HepG2 (cell line): ENCODE results near the gene NFYC. TPM values are rescaled to one million over a fixed set of nuclear protein-coding genes. Genes with fewer than 3 reads are reported as not detected.

Experiments
- ATAC-seq: fragments of 200-7000 bp; cut with Tn5 transposase; 3 replicates; pipeline ENCODE4 v1.9.1; 2020; ENCODE audit warnings: mild to moderate bottlenecking, moderate library complexity
- BruUV-seq: library from RNA; stranded (reverse); fragments of 400-500 nt; replicated peaks from 2 replicates; lab custom pipeline; 2021; lab: Mats Ljungman, UMichigan
- CTCF ChIA-PET: fragments of 300-600 bp; formaldehyde crosslinking; extraction: SDS; loops from one replicate; lab custom pipeline; 2021; ENCODE audit warnings: low total read pairs, inconsistent platforms, low intra/inter-chr PET ratio; lab: Yijun Ruan, JAX
- POLR2A ChIA-PET: fragments of 350-600 bp; sonication (Branson Sonifier 250); formaldehyde crosslinking; loops from one replicate; lab custom pipeline; 2020; ENCODE audit warnings: antibody characterized with exemption, inconsistent platforms; lab: Yijun Ruan, JAX
- DNase-seq: peaks from one replicate; pipeline ENCODE4 v3.0.0-alpha.2; 2015; ENCODE audit warnings: low spot score
- FAIRE-seq: peaks from 3 replicates; lab custom pipeline; 2011; peaks lifted over from hg19 to GRCh38; lab: Jason Lieb, UNC
- H2AFZ ChIP-seq: one replicate; pipeline ENCODE4 v1.6.1; 2011; ENCODE audit warnings: low read length, inconsistent platforms
- H3K27ac ChIP-seq: fragments of 300-600 bp; 3 replicates; pipeline ENCODE4 v1.8.0; 2011; ENCODE audit warnings: mixed run types, mild to moderate bottlenecking, mixed read lengths, low read length, inconsistent platforms; ENCODE audit not compliant: insufficient read depth; ENCODE audit errors: extremely low read length
- H3K27me3 ChIP-seq, 2 experiments: fragments of 200-600 bp in 1 of 2; 2 replicates in 1 of 2; 3 replicates in 1 of 2; pipeline versions ENCODE4 v1.6.0 to v1.8.0; 2011; ENCODE audit warnings: low read length in 2 of 2, mild to moderate bottlenecking in 2 of 2, moderate library complexity in 2 of 2, inconsistent platforms in 1 of 2; ENCODE audit not compliant: insufficient read depth in 2 of 2, control insufficient read depth in 1 of 2
- H3K36me3 ChIP-seq, 2 experiments: fragments of 200-600 bp in 1 of 2; replicated peaks in 1 of 2; 2 replicates in 1 of 2; 3 replicates in 1 of 2; pipeline versions ENCODE4 v1.5.1 to v1.8.0; 2011; ENCODE audit warnings: low read length in 2 of 2, inconsistent platforms in 1 of 2; ENCODE audit not compliant: insufficient read depth in 2 of 2, control insufficient read depth in 1 of 2
- H3K4me1 ChIP-seq: 2 replicates; pipeline ENCODE4 v1.5.1; 2012; ENCODE audit warnings: low read length, inconsistent platforms; ENCODE audit not compliant: insufficient read depth
- H3K4me2 ChIP-seq: 2 replicates; pipeline ENCODE4 v1.6.0; 2011; ENCODE audit warnings: low read depth, low read length, inconsistent platforms
- H3K4me3 ChIP-seq, 3 experiments: fragments of 200-600 bp in 1 of 3; sonication (generic), shearing (Covaris generic) in 1 of 3; replicated peaks in 1 of 3; 2 replicates each; pipeline ENCODE4 v1.5.1; 2011 to 2016; ENCODE audit warnings: low read length in 3 of 3, inconsistent platforms in 2 of 3, low read depth in 2 of 3, mild to moderate bottlenecking in 2 of 3, control low read depth in 1 of 3, mixed read lengths in 1 of 3; ENCODE audit not compliant: insufficient read depth in 1 of 3
- H3K79me2 ChIP-seq: one replicate; pipeline ENCODE4 v1.6.1; 2011; ENCODE audit warnings: low read length, inconsistent platforms; ENCODE audit not compliant: insufficient read depth
- H3K9ac ChIP-seq: 2 replicates; pipeline ENCODE4 v1.6.0; 2011; ENCODE audit warnings: mild to moderate bottlenecking, low read depth, low read length, inconsistent platforms; ENCODE audit not compliant: insufficient read depth
- H3K9me3 ChIP-seq: 2 replicates; pipeline ENCODE4 v1.5.1; 2012; ENCODE audit warnings: mild to moderate bottlenecking, low read length
- H4K20me1 ChIP-seq: 2 replicates; pipeline ENCODE4 v1.6.0; 2011; ENCODE audit warnings: inconsistent platforms, mild to moderate bottlenecking, low read length, moderate library complexity; ENCODE audit not compliant: insufficient read depth
- EED ChIP-seq: sonication (generic); formaldehyde crosslinking; IDR thresholded peaks from 2 replicates; pipeline ENCODE4 v1.5.0; 2020; ENCODE audit warnings: mild to moderate bottlenecking, missing genetic modification reagents
- ISX ChIP-seq: sonication (generic); formaldehyde crosslinking; conservative IDR thresholded peaks from 2 replicates; pipeline ENCODE4 v1.5.0; 2020; ENCODE audit warnings: missing genetic modification reagents
- MLLT10 ChIP-seq: sonication (generic); formaldehyde crosslinking; IDR thresholded peaks from 2 replicates; pipeline ENCODE4 v1.4.0; 2020; ENCODE audit warnings: missing genetic modification reagents
- NR2F6 ChIP-seq, 2 experiments: IDR thresholded peaks; 2 replicates each; pipeline ENCODE4 v1.6.1; 2016; ENCODE audit warnings: antibody characterized with exemption in 1 of 2, mild to moderate bottlenecking in 1 of 2
- ZHX2 ChIP-seq, 2 experiments: sonication (generic) in 1 of 2; formaldehyde crosslinking in 1 of 2; IDR thresholded peaks; 2 replicates each; pipeline versions ENCODE4 v1.6.1 to v1.9.0; 2014 to 2022; ENCODE audit warnings: antibody characterized with exemption in 1 of 2, borderline replicate concordance in 1 of 2, inconsistent platforms in 1 of 2, low read depth in 1 of 2, missing genetic modification reagents in 1 of 2
- ZNF17 ChIP-seq: sonication (generic); formaldehyde crosslinking; IDR thresholded peaks from 2 replicates; pipeline ENCODE4 v1.5.0; 2020; ENCODE audit warnings: mild to moderate bottlenecking, missing genetic modification reagents
- ZNF251 ChIP-seq: sonication (generic); formaldehyde crosslinking; IDR thresholded peaks from 2 replicates; pipeline ENCODE4 v1.9.0; 2021; ENCODE audit warnings: mild to moderate bottlenecking, missing genetic modification reagents
- ZNF329 ChIP-seq: sonication (generic); formaldehyde crosslinking; IDR thresholded peaks from 2 replicates; pipeline ENCODE4 v1.9.0; 2021; ENCODE audit warnings: low read depth, mild to moderate bottlenecking, missing genetic modification reagents
- ZNF337 ChIP-seq: sonication (generic); formaldehyde crosslinking; IDR thresholded peaks from 2 replicates; pipeline ENCODE4 v1.5.1; 2020; ENCODE audit warnings: missing genetic modification reagents, low read depth, mild to moderate bottlenecking, borderline replicate concordance
- ZNF512 ChIP-seq: sonication (generic); formaldehyde crosslinking; IDR thresholded peaks from 2 replicates; pipeline ENCODE4 v1.4.0; 2020; ENCODE audit warnings: mild to moderate bottlenecking, missing genetic modification reagents
- ZNF780A ChIP-seq: sonication (generic); formaldehyde crosslinking; IDR thresholded peaks from 2 replicates; pipeline ENCODE4 v1.8.0; 2022; ENCODE audit warnings: mild to moderate bottlenecking, missing genetic modification reagents, moderate library complexity
- ZSCAN12 ChIP-seq: sonication (generic); formaldehyde crosslinking; IDR thresholded peaks from 2 replicates; pipeline ENCODE4 v1.9.0; 2021; ENCODE audit warnings: mild to moderate bottlenecking, missing genetic modification reagents
- WGBS: methylation state at CpG from one replicate; pipeline ENCODE4 v1.1.6; 2017; ENCODE audit warnings: low lambda C conversion rate; 5-methylcytosine and 5-hydroxymethylcytosine counted together
- in situ Hi-C: cut with HindIII; loops from 2 replicates; pipeline ENCODE4 v1.10.0; 2017; ENCODE audit warnings: low pct_unique_long_range_greater_than_20kb; ENCODE audit not compliant: extremely low pct_ligation_motif_present
- intact Hi-C: fragments of 100-400 bp; cut with micrococcal nuclease; formaldehyde crosslinking; loops from one replicate; pipeline ENCODE4 v1.10.0; 2022; ENCODE audit not compliant: unreplicated experiment
- polyA plus RNA-seq, 8 experiments: library from polyadenylated mRNA; depleted of rRNA in 3 of 8; stranded (reverse) in 7 of 8; unstranded in 1 of 8; fragments of >200 nt; fragmentation: Illumina TruSeq in 4 of 8; extraction: Trizol in 4 of 8; gene quantifications; 2 replicates each; pipeline versions ENCODE4 v1.2.1 to v1.2.3, GENCODE V29; 2011 to 2016; ENCODE audit warnings: low read depth in 4 of 8, missing spikeins in 1 of 8, mixed read lengths in 1 of 8; ENCODE audit not compliant: insufficient read depth in 1 of 8
- total RNA-seq, 5 experiments: library from RNA; depleted of rRNA; stranded (reverse); fragments of >200 nt; fragmentation: Illumina TruSeq; extraction: Trizol; gene quantifications; 2 replicates each; pipeline ENCODE4 v1.2.3, GENCODE V29; 2016; ENCODE audit warnings: low read depth in 1 of 5
- TF ChIP-seq, protein P1 (sequence below): sonication (generic); formaldehyde crosslinking; IDR thresholded peaks from 2 replicates; pipeline ENCODE4 v1.5.0; 2020; ENCODE audit warnings: missing genetic modification reagents
- TF ChIP-seq, protein P2 (sequence below): sonication (generic); formaldehyde crosslinking; IDR thresholded peaks from 2 replicates; pipeline ENCODE4 v1.4.0; 2020; ENCODE audit warnings: mild to moderate bottlenecking, missing genetic modification reagents

NFYC gene
- total and polyA plus RNA-seq, 2 of the 13 experiments (the other 11 are each of a cell fraction or from before 2014, with no cell fraction given) = 33.9 to 73.7 TPM

DNA sequence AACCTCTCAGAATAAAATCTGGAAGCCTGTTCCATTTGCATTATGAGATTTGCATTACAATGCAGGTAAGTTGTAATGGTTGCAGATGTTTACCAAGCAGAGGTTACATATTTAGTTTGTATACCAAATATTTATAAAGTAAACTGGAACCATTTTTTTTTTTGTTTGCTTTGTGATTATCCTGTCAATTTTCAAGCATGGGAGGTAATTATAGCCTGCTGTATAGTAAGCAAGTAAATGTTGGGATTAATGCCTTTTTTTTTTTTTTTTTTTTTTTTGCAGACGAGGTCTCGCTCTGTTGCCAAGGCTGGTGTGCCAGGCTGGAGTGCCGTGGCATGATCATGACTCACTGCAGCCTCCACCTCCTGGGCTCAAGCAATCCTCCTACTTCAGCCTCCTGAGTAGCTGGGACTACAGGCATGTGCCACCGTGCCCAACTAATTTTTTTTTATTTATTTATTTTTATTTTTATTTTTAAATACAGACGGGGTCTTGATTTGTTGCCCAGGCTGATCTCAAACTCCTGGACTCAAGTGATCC is 21.0 kb downstream of the NFYC start:
- peaks cover 79% of the 10 kb centered on the region for H3K4me1 ChIP-seq
- ChIA-PET POLR2A (interaction anchor here (1.9 to 4.9 kb wide), 3 partner anchors 12 to 45 kb away, joined by 7 to 147 read pairs (median 44); partner anchors contain the start of gene NFYC), CTCF (no interaction called here)
- no peak overlapping the region for H3K9ac ChIP-seq
- H3K9me3 ChIP-seq = no peaks in the 10 kb centered on the region
- ATAC-seq (no peak), DNase-seq (no peak), FAIRE-seq (no peak)
- H3K4me3 ChIP-seq = peak overlapping the region in 1 of 3 experiments; percentile 85; a peak in 3 of 6 replicates
- intact Hi-C loops (no loop called here), in situ Hi-C loops (no loop called here)
- WGBS = 73% methylated on average over 5 of the region's 5 CpGs
- H3K27me3 ChIP-seq = no peaks in the 10 kb centered on the region; a peak in 1 of 5 replicates
- peaks cover 86% of the 10 kb centered on the region for H3K79me2 ChIP-seq
- no TSS peak for BruUV-seq
- 0 out of 2 replicates have a peak, but pooled peaks cover 4% of the 10 kb centered on the region for H4K20me1 ChIP-seq
- peak overlapping the region; percentile 96 for H3K27ac ChIP-seq
- peaks cover 0 to 1% of the 10 kb centered on the region in 2 experiments; a peak in 1 of 5 replicates for H3K36me3 ChIP-seq
- no peak overlapping the region for H2AFZ ChIP-seq
- H3K4me2 ChIP-seq = peak overlapping the region; percentile 78
- TF ChIP-seq ZSCAN12 = no peak
- no peak for TF ChIP-seq ZHX2 (IDR thresholded peaks at IDR 0.05; ENCODE audit: low read depth)
- no peak for TF ChIP-seq ZHX2 (CRISPR knock-in tag; IDR thresholded peaks at IDR 0.05; ENCODE audit: borderline replicate concordance)
- TF ChIP-seq NR2F6 (IDR thresholded peaks at IDR 0.05) = peak; percentile 48; the same call in 1 of the 2 replicates
- no peak for TF ChIP-seq NR2F6 (CRISPR knock-in tag; IDR thresholded peaks at IDR 0.05)
- TF ChIP-seq ZNF780A (CRISPR knock-in tag) = no peak
- no peak for TF ChIP-seq ZNF17
- TF ChIP-seq MLLT10 (CRISPR knock-in tag) = no peak
- TF ChIP-seq ZNF512 (CRISPR knock-in tag) = no peak
- TF ChIP-seq, protein P1, sequence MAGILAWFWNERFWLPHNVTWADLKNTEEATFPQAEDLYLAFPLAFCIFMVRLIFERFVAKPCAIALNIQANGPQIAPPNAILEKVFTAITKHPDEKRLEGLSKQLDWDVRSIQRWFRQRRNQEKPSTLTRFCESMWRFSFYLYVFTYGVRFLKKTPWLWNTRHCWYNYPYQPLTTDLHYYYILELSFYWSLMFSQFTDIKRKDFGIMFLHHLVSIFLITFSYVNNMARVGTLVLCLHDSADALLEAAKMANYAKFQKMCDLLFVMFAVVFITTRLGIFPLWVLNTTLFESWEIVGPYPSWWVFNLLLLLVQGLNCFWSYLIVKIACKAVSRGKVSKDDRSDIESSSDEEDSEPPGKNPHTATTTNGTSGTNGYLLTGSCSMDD = no peak
- TF ChIP-seq ZNF337 (CRISPR knock-in tag) = no peak
- TF ChIP-seq, protein P2, sequence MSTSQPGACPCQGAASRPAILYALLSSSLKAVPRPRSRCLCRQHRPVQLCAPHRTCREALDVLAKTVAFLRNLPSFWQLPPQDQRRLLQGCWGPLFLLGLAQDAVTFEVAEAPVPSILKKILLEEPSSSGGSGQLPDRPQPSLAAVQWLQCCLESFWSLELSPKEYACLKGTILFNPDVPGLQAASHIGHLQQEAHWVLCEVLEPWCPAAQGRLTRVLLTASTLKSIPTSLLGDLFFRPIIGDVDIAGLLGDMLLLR (CRISPR knock-in tag) = no peak
- TF ChIP-seq ISX (CRISPR knock-in tag) = no peak
- TF ChIP-seq EED = no peak
- no peak for TF ChIP-seq ZNF251 (CRISPR knock-in tag)
- TF ChIP-seq ZNF329 (CRISPR knock-in tag) = no peak
